ENCODE measurements around the gene SRRD. TPM values are rescaled to one million over a fixed set of nuclear protein-coding genes. Genes with fewer than 3 reads are reported as not detected.

SRRD gene
- total RNA-seq, 6 experiments from 2014 or later: 11.4 to 15.2 (median 11.8) TPM

DNA sequence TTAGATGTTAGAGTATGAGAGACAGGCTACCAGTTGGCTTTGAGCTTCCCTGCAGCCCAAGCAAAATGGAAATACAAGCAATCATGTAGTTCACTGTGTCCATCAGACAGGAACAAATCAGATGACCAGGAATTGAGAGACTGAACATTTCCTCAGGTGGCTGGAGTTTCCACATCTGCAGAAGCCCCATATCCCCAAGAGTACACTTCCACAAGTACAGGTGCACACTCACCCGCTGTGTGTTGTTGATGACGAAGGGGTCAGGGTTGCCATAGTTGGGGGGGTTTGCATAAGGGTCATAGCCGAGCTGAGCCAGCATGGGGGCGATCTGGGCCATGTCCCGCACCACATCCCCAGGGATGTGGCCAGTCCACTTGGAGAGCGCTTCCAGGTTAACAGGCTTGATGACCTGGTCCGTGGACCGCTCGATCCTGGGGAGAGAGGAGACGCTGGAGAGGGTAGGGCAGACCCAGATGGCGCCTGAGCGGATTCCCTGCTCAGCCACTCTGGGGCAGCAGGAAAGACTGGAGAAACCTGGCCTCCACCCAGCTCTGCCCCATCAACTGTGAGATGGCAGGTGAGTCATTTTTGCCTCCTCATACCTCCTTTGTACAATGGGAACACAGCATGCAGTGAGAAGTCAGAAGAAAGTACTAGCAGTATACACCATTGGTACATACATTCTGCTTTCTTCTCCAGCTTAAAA, 52.5 kb downstream of the SRRD start:
- no peaks in the 10 kb centered on the region for H3K27me3 ChIP-seq
- no peak overlapping the region for H3K4me3 ChIP-seq
- H3K27ac ChIP-seq: peak overlapping the region in 1 of 3 donors; percentile 15
- TF ChIP-seq POLR2A (IDR thresholded peaks at IDR 0.05): no peak
- TF ChIP-seq, protein P1, sequence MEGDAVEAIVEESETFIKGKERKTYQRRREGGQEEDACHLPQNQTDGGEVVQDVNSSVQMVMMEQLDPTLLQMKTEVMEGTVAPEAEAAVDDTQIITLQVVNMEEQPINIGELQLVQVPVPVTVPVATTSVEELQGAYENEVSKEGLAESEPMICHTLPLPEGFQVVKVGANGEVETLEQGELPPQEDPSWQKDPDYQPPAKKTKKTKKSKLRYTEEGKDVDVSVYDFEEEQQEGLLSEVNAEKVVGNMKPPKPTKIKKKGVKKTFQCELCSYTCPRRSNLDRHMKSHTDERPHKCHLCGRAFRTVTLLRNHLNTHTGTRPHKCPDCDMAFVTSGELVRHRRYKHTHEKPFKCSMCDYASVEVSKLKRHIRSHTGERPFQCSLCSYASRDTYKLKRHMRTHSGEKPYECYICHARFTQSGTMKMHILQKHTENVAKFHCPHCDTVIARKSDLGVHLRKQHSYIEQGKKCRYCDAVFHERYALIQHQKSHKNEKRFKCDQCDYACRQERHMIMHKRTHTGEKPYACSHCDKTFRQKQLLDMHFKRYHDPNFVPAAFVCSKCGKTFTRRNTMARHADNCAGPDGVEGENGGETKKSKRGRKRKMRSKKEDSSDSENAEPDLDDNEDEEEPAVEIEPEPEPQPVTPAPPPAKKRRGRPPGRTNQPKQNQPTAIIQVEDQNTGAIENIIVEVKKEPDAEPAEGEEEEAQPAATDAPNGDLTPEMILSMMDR (IDR thresholded peaks at IDR 0.05): no peak
- no CpG with 5 or more reads among the region's 12 CpGs for WGBS (ENCODE audit: insufficient coverage, low coverage, low lambda C conversion rate, missing lambda C conversion rate)
- peak in 1 of 4 donors; percentile 22 for ATAC-seq
- H3K9me3 ChIP-seq: no peaks in the 10 kb centered on the region
- DNase-seq: no peak
- H3K4me1 ChIP-seq: peaks cover 0 to 5% (median 0%) of the 10 kb centered on the region in 4 donors
- intact Hi-C loops (cut with DNase I): no loop called here
- peaks cover 3 to 61% (median 29%) of the 10 kb centered on the region in 4 donors for H3K36me3 ChIP-seq

DNA sequence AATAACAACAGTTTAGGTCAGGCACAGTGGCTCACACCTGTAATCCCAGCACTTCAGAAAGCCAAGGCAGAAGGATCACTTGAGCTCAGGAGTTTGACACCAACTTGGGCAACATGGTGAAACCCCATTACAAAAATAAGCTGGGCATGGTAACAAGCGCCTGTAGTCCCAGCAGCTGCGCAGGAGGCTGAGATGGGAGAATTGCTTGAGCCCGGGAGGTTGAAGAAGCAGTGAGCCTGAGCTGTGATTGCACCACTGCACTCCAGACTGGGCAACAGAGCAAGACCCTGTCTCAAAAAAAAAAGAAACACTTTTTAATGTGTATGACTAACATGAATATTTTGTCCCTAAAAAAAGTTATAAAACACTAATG, 53.1 kb downstream of the SRRD start:
- no peak overlapping the region for H3K4me3 ChIP-seq
- DNase-seq (no peak), ATAC-seq (no peak)
- H3K4me1 ChIP-seq: no peaks in the 10 kb centered on the region
- no peaks in the 10 kb centered on the region for H3K9me3 ChIP-seq
- TF ChIP-seq, protein P1 (IDR thresholded peaks at IDR 0.05): no peak
- TF ChIP-seq POLR2A (IDR thresholded peaks at IDR 0.05): no peak
- no peaks in the 10 kb centered on the region for H3K27me3 ChIP-seq
- no peak overlapping the region for H3K27ac ChIP-seq
- 94% methylated on average over 3 of the region's 3 CpGs for WGBS (ENCODE audit: insufficient coverage, low coverage, low lambda C conversion rate, missing lambda C conversion rate)
- intact Hi-C loops (cut with DNase I): no loop called here
- H3K36me3 ChIP-seq: peaks cover 3 to 60% (median 32%) of the 10 kb centered on the region in 4 donors

DNA sequence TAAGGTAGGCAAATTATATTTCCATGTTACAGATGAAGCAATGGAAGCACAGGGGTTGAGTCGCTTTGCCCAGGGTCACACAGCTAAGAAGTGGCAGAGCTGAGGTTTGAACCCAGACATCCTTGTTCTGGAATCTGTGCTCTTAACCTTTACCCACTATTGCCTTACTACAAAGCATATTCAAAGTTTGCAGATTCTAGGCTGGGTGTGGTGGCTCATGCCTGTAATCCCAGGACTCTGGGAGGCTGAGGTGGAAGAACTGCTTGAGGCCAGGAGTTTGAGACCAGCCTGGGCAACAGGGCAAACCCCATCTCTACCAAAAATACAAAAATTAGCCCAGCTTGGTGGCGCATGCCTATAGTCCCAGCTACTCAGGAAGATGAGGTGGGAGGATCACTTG, 56.4 kb downstream of the SRRD start:
- no peak for TF ChIP-seq POLR2A (IDR thresholded peaks at IDR 0.05)
- TF ChIP-seq, protein P1 (IDR thresholded peaks at IDR 0.05): no peak
- Histone ChIP-seq H3K27ac (no peak overlapping the region), H3K36me3 (peaks cover 0 to 59% (median 27%) of the 10 kb centered on the region in 4 donors), H3K27me3 (no peaks in the 10 kb centered on the region), H3K9me3 (no peaks in the 10 kb centered on the region), H3K4me3 (no peak overlapping the region), H3K4me1 (peaks cover 0 to 15% (median 4%) of the 10 kb centered on the region in 4 donors)
- 90% methylated on average over 2 of the region's 2 CpGs for WGBS (ENCODE audit: insufficient coverage, low coverage, low lambda C conversion rate, missing lambda C conversion rate)
- ATAC-seq: no peak
- no peak for DNase-seq
- intact Hi-C loops (cut with DNase I): no loop called here

DNA sequence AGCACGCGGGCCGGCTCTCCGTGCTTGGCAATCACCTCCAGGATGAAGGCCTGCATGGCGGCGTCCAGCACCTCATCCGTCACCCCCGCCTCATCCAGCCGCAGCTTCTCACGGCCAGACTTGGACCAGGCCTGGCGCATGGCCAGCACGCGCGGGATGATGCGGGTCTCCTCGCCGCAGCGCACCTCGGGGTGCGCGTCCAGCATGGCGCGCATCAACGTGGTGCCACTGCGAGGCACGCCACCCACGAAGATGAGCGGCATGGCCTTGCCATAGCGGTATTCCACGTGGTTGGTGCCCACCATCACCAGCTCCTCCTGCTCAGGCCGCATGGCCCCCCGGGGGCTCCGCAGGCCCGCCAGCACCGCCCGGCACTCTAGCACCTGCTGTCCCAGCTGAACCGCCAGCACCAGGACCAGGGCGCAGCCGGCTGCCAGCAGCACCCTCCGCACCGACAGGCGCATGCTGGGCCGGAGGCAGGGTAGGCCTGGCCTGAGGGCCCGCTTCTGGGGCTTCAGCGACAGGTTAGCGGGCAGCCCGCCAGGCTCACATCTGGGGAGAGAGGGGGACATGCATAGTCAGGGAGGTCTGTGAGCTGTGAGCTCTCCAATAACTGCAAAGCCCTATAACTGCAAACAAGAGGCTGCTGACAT, 57.6 kb downstream of the SRRD start:
- H3K27me3 ChIP-seq: no peaks in the 10 kb centered on the region
- H3K4me3 ChIP-seq: no peak overlapping the region
- intact Hi-C loops (cut with DNase I): no loop called here
- 97% methylated on average over 6 of the region's 47 CpGs for WGBS (ENCODE audit: insufficient coverage, low coverage, low lambda C conversion rate, missing lambda C conversion rate)
- H3K36me3 ChIP-seq: peaks cover 0 to 52% (median 25%) of the 10 kb centered on the region in 4 donors
- TF ChIP-seq, protein P1 (IDR thresholded peaks at IDR 0.05): no peak
- no peak for TF ChIP-seq POLR2A (IDR thresholded peaks at IDR 0.05)
- peak in 1 of 3 donors; percentile 26 for DNase-seq
- H3K4me1 ChIP-seq: peaks cover 0 to 16% (median 4%) of the 10 kb centered on the region in 4 donors
- no peaks in the 10 kb centered on the region for H3K9me3 ChIP-seq
- no peak for ATAC-seq
- no peak overlapping the region for H3K27ac ChIP-seq
